Measurements from ENCODE around the gene EHMT1.
"Not testable (repeated sequence)": the region's sequence is repeated elsewhere in the genome, so short reads cannot be mapped to it uniquely, and the experiment has no call there.

The EHMT1 gene

DNA sequence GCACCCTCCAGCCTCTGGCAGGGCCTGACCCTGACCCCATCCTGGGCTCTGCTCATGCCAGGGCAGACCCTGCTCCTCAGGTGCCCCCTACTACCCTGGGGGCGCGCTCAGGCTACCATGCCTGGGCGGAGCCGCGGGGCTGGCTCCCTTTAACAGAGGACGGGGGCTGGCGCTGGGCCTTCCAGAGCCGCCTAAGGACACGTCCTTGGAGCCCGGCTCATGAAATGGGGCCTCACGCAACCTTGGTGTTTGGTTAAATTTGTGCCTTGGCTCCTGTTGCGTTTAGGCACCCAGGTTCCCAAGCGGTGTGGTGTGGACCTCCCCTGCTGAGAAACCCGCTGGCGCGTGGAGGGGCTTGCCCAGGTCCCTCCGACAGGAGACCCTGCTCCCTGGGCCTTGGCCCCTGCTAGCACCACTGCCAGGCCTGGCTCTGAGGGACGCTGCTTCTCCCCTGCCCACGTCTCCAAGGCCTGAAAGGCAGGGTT lies 3.4 kb upstream of the EHMT1 start:
- DNase-seq: no peak

DNA sequence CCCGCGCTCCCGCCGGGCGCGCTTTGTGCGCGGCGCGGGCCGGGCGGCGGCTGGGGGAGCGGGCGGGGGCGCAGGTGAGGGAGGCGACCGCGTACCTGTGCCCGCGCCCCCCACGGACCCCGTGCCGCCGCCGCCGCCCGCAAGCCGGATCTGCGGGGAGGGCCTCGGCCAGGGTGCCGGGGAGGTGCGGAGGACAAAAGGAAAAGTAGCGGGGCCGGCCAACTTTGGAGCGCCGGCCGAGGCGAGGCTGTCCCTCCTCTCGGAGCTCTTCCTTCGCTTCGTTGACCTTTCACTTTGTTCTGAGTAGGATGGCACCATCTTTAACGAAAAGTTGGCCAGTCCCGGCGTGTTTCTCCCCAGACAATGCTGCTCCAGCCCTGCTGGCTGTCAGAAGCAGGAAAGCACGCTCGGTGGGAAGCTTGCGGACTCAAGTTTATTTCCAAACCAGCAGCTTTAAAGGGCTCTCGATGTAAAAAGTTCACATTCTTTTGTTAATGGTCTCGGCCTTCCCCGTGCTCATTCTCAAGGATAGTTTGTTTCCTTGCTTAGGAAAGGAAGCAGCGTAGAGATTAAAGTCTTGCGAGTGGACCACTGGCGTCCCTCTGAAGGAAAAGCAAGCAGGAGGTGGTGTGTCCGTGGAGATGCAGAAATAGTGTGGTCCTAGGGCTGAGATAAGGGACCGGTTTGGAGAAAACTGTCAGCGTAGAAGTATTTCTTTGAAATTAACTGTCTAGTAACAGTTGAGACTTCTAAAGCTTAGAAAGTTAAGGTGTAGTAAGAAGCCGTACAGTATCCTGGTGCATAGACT lies 639 bp downstream of the EHMT1 start:
- DNase-seq: peak; percentile 35

DNA sequence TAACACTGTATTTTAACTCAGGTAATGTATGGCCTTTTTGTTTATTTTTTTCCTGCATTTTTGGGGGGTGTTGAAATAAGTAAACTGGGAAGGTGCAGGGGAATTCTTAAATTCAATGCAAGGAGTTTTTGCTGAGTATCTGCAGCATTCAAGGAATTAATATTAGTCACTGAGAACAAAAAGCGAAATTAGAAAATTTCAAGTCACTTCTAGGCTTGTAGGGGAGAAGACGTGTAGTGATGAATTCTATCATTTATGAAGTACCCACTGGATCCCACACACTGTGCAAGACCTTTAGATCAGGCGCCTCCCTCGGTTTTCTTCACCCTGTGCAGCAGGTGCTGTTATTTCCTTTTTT lies 1.2 kb downstream of the EHMT1 start:
- DNase-seq: no peak

DNA sequence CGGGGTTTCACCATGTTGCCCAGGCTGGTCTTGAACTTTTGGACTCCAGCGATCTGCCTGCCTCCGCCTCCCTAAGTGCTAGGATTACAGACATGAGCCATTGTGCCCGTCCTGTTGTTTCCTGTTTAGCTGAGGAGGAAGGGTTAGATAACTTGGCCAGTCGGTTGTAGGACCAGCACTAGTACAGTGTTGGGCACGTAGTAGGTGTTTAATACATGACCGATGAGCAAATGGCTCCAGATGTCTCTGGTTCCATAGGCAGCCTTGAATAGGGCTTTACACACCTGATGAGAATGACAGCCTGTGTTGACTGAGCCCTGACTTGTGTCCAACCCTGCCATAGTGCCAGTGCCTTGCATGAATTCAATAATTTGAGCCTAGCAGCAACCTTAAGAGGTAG lies 1.8 kb downstream of the EHMT1 start:
- no peak for DNase-seq

DNA sequence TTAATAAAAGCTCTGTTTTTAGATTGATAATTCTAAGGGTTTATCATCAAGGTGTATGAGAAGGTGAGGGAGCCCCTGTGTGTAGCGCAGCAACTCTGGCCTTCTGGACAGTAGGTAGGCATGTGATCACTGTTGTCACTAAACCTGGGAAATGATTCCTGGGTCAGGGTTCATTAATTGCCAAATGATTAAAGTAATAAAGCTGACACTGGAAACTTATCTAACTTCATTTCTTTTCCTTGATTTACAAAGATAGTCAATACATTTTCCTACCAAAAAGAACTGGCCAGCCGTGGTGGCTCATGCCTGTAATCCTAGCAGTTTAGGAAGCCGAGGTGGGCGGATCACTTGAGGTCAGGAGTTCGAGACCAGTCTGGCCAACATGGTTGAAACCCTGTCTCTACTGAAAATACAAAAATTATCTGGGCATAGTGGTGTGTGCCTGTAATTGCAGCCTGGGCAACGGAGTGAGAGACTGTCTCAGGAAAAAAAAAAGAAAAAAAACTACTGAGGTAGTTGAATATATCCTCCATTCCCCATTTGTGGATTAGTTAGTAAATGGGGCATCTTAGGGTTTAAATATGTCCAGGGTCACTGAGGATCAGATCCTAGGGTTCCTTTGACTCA lies 2.4 kb downstream of the EHMT1 start:
- no peak for DNase-seq

DNA sequence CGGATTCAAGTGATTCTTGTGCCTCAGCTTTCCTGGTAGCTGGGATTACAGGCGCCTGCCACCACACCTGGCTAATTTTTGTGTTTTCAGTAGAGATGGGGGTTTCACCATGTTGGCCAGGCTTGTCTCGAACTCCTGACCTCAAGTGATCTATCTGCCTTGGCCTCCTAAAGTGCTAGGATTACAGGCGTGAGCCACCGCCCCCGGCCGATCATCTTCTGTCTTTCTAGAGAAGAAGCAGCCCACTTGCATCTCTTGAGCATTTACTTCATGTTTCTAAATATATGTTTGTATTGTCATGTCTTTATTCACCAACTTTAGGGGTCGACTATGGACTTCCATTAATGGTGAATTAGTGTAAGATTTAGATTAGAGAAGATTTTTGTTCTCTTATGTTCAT lies 3.4 kb downstream of the EHMT1 start:
- not testable (repeated sequence) for DNase-seq

DNA sequence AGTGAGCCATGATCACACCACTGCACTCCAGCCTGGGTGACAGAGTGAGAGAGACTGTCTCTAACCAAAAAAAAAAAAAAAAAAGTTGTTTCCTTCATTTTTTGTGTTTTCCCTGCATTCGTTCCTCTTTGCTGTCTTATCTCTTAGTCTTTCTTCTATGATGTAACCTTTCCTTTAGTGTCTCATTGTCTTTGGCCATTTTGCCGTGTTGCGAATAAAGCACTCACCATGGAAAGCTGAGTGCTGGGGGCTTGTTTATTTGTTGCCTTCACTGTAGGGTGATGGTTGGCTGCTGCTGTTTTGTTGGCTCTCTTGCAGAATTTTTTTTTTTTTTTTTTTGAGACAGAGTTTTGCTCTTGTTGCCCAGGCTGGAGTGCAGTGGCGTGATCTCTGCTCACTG lies 7.7 kb downstream of the EHMT1 start:
- no peak for DNase-seq

DNA sequence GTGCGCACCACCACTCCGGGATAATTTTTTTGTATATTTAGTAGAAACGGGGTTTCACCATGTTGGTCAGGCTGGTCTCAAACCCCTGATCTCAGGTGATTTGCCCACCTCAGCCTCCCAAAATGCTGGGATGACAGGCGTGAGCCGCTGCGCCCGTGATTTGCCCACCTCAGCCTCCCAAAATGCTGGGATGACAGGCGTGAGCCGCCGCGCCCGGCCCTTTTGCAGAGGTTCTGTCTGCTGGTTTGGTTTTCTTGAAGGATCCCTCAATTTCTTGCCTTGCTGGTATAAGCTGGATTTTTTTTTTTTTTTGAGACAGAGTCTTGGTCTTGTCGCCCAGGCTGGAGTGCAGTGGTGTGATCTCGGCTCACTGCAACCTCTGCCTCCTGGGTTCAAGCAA lies 8.6 kb downstream of the EHMT1 start:
- not testable (repeated sequence) for DNase-seq

DNA sequence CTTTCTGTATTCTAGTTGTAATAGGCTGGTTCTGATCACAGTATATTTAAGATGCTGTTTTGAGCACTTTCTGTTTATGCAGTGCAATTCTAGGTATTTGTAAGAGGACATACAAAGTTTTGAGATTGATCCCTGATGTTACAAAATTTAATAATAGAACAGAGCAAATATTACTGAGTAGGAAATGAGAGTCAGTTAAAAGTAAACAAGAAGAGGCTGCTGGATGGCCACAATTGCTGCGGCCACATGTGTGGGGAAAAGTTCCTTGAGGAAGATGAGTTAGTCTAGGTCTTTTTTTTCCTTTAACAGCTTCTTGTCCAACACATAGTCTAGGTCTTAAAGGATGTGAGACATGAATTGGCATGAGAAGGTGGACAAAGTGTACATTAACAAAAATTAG lies 11.3 kb downstream of the EHMT1 start:
- DNase-seq: no peak

DNA sequence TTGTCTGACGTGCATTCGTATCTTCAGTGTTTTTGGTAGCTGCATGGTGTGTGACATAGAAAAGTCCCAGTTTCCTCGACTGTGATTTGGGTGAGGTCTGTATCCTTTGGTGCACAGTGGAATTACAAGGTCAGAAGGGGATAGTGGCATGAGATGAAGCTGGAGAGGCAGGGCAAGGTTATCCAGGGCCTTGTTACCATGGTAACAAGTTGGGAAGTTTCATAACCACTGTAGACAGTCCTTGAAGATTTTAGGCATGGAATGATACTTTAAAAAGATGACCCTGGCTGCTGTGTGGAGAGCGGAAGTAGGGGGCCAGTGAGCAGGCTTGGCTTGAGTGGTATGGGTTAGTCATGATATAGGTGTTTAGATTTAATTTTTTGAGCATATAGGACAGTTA lies 11.9 kb downstream of the EHMT1 start:
- no peak for DNase-seq

DNA sequence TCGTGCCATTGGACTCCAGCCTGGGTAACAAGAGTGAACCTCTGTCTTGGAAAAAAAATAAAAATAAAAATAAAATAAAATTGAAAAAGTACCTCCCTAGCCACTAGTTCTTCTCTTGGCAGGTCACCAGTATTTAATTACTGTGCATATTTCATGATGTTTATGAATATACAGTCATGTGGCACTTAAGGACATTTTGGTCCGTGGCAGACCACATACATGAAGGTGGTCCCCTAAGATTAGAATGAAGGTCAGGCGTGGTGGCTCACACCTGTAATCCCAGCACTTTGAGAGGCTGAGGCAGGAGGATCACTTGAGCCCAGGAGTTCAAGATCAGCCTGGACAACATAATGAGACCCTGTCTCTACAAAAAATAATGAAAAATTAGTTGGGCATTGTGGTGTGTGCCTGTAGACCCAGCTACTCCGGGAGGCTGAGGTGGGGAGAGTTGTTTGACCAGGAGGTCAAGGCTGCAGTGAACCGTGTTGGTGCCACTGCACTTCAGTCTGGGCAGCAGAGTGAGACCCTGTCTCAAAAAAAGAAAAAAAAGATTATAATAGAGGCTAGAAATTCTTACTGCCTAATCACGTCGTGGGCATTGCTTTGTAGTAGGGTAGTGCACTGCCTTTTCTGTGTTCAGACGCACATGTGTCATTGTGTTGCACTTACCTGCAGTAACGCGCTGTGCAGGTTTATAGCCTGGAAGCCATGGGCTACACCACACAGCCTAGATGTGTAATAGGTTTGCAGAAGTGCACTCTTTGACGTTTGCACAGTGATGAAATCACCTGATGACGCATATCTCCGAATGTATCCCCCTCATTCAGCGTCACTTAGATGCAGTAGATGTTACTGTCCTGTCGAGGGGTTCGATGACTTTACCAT lies 12.8 kb downstream of the EHMT1 start:
- no peak for DNase-seq

DNA sequence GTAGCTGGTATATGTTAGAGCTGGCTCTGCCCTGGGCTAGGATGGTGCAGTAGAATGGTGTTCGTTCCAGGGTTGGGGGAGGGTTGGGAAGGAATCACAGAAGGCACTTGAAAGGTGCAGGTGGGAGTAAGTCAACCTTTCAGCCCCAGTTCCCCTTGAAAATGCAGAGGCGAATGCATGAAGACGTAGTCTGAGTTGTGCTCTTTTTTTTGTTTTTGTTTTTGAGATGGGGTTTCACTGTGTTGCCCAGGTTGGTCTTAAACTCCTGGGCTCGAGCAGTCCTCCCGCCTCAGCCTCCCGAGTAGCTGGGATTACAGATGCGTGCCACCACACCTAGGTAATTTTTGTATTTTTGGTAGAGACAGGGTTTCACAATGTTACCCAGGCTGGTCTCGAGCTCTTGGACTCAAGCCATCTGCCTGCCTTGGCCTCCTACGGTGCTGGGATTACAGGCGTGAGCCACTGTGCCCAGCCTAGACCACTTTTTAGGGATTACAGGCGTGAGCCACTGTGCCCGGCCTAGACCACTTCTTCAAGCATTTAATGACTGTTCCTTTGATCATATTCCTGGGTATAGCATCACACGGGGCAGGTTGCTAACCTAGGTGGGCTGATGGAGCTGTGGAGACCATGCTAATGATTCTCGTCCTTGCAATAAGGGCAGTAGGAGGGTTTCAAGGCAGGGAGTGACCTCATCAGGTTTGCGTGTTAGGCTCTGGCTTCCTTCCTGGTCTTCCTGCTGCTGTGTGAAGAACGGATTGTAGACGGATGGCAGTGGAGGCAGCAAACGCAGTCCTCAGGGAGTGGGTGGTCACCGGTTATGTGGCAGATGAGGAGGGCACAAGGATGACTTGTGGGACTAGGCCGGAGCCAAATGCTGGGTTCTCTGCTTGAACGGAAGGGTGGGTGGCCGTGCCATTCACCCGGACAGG lies 13.7 kb downstream of the EHMT1 start:
- DNase-seq: no peak

DNA sequence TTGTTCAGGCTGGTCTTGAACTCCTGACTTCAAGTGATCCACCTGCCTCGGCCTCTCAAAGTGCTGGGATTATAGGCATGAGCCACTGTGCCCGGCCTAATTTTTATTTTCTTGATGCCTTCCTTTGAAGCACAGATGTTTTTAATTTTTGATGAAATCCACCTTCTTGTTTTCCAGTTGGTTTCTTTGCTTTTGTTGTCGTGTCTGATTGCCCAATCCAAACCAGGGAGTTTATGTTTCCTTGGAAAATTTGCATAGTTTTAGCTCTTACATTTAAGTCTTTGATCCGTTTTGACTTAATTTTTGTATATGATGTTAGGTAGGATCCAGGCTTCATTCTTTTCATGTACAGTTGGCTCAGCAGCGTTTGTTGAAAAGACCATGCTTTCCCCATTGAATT lies 15.2 kb downstream of the EHMT1 start:
- DNase-seq: no peak

DNA sequence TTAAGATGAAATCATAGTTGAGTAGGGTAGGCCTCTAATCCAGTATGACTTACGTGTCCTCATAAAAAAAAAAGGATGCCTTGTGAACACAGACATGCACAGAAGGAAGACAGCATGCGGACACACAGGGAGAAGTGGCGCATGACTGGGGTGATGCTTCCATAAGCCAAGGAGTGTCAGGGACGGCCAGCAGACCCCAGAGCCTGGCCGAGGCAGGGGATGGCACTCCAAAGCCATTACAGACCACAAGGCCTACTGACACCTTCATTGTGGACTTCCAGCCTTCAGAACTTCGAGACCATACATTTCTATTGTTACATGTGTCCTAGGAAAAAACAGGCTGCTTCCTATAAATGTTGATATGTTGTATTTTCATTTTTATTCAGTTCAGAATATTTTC lies 19.9 kb downstream of the EHMT1 start:
- no peak for DNase-seq

DNA sequence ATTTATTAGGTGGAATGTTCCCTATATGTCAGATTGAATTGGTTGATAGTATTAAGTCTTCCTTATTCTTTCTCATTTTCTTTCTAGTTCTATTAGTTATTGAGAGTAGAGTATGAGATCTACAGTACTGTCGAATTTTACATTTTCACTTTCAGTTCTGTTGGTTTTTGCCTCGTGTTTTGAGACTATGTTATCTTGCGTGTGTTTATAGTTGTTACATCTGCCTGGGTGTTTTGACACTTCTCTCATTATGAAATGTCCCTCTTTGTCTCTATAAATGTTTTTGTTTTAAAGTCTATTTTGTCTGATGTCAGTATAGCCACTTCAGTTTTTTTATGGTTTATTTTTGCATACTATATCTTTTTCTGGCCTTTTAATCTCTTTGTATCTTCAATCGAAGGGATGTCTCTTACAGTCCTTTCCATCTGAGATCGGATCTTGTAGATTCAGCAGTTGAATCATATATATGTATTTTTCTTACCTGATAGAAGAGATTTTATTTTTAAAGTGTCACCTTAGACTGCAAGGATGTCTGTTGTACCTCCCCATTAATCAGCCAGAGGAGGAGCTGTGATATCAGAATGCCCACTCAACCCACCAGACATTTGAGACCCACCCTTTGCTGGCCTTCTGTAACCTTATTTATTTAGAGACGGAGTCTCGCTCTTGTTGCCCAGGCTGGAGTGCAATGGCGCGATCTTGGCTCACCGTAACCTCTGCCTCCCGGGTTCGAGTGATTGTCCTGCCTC lies 20.7 kb downstream of the EHMT1 start:
- no peak for DNase-seq

DNA sequence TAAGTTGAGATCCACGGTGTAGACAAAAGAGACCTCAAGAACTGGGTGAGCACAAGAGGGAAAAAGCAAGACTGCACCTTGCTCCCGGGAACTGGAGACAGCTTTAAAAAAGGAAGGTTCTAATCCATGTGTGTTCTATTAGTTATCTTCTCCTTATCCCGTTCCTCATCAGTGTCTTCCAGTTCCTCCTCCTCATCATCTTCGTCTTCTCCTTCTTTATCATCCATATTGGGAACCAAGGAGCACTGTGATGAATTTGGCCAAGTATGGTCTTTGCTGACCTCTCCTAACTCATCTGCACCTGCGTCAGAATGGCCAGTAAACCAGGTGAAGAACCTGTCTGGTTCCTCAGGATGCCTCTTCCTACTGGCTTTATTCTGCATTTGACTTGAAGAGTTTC lies 22.1 kb downstream of the EHMT1 start:
- no peak for DNase-seq

DNA sequence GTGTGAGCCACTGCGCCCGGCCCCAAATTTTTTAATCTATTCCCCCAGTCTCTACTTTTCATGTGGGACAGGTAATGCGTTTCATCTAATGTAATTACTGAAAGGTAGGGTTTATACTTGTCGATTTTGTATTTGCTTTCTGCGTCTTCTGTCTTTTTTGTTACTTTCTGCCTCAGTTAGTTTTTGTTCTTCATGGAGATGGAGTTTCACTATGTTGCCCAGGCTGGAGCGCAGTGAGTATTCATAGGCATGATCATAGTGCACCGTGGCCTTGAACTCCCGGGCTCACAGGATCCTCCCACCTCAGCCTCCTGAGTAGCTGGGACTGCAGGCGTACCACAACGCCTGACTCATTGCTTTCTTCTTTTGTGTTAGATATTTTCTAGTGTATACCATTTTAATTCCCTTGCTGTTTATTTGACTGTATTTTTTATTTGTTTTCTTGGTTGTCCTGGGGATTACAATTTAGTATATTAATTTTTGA lies 23.4 kb downstream of the EHMT1 start:
- DNase-seq: no peak

DNA sequence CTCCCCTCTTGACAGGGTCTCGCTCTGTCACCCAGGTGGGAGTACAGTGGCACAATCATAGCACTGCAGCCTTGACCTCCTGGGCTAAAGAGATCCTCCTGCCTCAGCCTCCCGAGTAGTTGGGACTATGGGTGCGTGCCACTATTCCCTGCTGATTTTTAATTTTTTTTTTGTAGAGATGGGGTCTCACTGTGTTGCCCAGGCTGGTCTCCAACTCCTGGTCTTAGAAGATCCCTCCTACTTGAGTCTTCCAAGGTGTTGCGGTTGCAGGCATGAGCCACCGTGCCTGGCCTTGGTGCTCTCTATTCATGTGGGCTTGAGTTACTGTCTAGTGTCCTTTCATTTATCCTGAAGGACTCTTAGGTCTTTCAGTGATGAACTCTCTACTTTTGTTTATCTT lies 24.1 kb downstream of the EHMT1 start:
- no peak for DNase-seq

DNA sequence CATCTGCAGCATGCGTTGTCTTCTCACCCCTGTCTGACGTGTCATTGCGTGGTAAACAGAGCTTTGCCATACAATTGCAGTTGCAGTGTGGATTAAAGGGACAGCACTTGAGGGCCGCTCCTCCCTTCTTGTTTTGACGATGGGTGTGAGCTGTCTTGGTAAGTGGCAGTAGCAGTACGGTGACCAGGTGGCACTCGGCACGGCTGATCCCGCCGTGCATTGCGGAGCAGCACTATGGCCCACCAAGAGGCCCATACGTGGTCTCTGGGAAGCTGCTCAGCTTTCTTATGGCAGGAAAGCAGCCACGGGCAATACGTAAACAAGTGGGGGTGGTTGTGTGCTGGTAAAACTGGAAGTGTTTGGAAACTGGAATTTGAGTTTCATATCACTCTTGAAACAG lies 25.1 kb downstream of the EHMT1 start:
- DNase-seq: no peak

DNA sequence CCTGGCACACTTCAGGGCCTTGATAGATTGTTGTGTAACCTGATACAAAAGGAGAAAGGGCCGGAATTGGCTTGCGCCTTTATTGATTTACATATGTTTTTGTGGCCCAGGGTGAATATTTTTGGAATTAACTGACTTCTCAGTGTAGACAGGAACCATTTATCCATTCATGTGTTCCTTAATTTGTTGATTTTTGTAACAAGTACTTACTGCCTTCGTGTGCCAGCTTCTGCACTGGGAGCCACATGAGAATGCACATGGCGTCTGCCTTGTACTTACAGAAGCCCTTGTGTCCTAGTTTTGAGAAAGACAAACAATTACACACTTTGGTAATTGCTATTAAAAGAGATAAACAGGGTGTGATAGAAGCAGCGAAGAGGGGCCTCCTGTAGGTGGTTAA lies 26.4 kb downstream of the EHMT1 start:
- no peak for DNase-seq

DNA sequence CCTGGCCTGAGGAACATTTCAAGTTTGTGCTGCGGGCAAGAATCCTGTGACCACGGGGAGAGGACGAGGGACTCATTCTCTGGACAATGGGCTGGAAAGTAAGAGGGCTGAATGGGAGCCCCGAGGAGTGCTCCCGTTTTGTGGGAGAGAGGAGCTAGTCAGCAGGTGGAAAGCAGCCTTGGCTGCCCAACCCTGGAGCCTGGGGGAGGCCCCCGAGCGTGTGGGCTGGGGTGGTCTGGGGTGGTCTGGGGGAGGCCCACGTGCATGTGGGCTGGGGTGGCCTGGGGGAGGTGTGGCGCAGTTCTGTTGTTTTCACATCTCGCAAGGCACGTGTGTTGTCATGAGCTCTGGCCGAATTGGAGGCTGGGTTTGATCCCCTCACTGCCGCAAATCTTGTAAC lies 27.5 kb downstream of the EHMT1 start:
- no peak for DNase-seq
